ENCODE measurements around the gene ACTL6B. TPM values are rescaled to one million over a fixed set of nuclear protein-coding genes. Genes with fewer than 3 reads are reported as not detected.

Gene ACTL6B
- total and polyA plus RNA-seq, 2 experiments from 2014 or later: not detected

GRCh38 chr7:100623951-100624824 is 32.1 kb downstream of the ACTL6B start:
- Histone ChIP-seq H3K79me2 (no peaks in the 10 kb centered on the region), H3K9me3 (ENCODE audit: low read depth) (no peaks in the 10 kb centered on the region), H2AFZ (no peak overlapping the region), H3K27me3 (no peaks in the 10 kb centered on the region), H3K27ac (no peak overlapping the region), H3K4me1 (ENCODE audit: insufficient read depth) (peaks cover 2% of the 10 kb centered on the region), H3K9me2 (replicated peaks; ENCODE audit: insufficient read depth) (no peaks in the 10 kb centered on the region), H3K4me3 (no peak overlapping the region), H3K36me3 (replicated peaks; ENCODE audit: insufficient read depth, low read depth) (no peaks in the 10 kb centered on the region), H3K4me2 (no peak overlapping the region), H4K20me1 (ENCODE audit: insufficient read depth, poor library complexity, severe bottlenecking) (no peaks in the 10 kb centered on the region)
- DNase-seq (ENCODE audit: low spot score): no peak
- WGBS (ENCODE audit: low lambda C conversion rate, missing lambda C conversion rate): 93% methylated on average over 15 of the region's 15 CpGs
- no peak for TF ChIP-seq EZH2 (IDR thresholded peaks at IDR 0.05; ENCODE audit: borderline replicate concordance)
- no peak for TF ChIP-seq CTCF (IDR thresholded peaks at IDR 0.05; ENCODE audit: poor library complexity)
- TF ChIP-seq EZH2phosphoT487 (IDR thresholded peaks at IDR 0.05; ENCODE audit: low read depth, severe bottlenecking, unreplicated experiment): no peak

- no peaks in the 10 kb centered on the region for H3K9me3 ChIP-seq (ENCODE audit: low read depth)
- H2AFZ ChIP-seq: no peak overlapping the region
- TF ChIP-seq CTCF (IDR thresholded peaks at IDR 0.05; ENCODE audit: poor library complexity) (no peak), EZH2phosphoT487 (IDR thresholded peaks at IDR 0.05; ENCODE audit: low read depth, severe bottlenecking, unreplicated experiment) (no peak), EZH2 (IDR thresholded peaks at IDR 0.05; ENCODE audit: borderline replicate concordance) (no peak)
- no peaks in the 10 kb centered on the region for H3K9me2 ChIP-seq (replicated peaks; ENCODE audit: insufficient read depth)
- H3K27me3 ChIP-seq: no peaks in the 10 kb centered on the region
- no peak for DNase-seq (ENCODE audit: low spot score)
- 61% methylated on average over 8 of the region's 8 CpGs for WGBS (ENCODE audit: low lambda C conversion rate, missing lambda C conversion rate)
- no peaks in the 10 kb centered on the region for H3K79me2 ChIP-seq
- H4K20me1 ChIP-seq (ENCODE audit: insufficient read depth, poor library complexity, severe bottlenecking): no peaks in the 10 kb centered on the region
- H3K4me1 ChIP-seq (ENCODE audit: insufficient read depth): no peaks in the 10 kb centered on the region
- H3K36me3 ChIP-seq (replicated peaks; ENCODE audit: insufficient read depth, low read depth): no peaks in the 10 kb centered on the region
- no peak overlapping the region for H3K4me3 ChIP-seq
- H3K4me2 ChIP-seq: no peak overlapping the region
- H3K27ac ChIP-seq: no peak overlapping the region
Measured at GRCh38 chr7:100621554-100621953, 34.7 kb downstream of the ACTL6B start.

GRCh38 chr7:100620804-100621203 is 35.4 kb downstream of the ACTL6B start:
- Histone ChIP-seq H3K9me2 (replicated peaks; ENCODE audit: insufficient read depth) (no peaks in the 10 kb centered on the region), H3K9me3 (ENCODE audit: low read depth) (no peaks in the 10 kb centered on the region), H3K79me2 (no peaks in the 10 kb centered on the region), H2AFZ (no peak overlapping the region), H4K20me1 (ENCODE audit: insufficient read depth, poor library complexity, severe bottlenecking) (no peaks in the 10 kb centered on the region), H3K27ac (no peak overlapping the region), H3K4me2 (no peak overlapping the region), H3K4me3 (no peak overlapping the region), H3K36me3 (replicated peaks; ENCODE audit: insufficient read depth, low read depth) (no peaks in the 10 kb centered on the region), H3K4me1 (ENCODE audit: insufficient read depth) (no peaks in the 10 kb centered on the region), H3K27me3 (no peaks in the 10 kb centered on the region)
- DNase-seq (ENCODE audit: low spot score): no peak
- TF ChIP-seq EZH2 (IDR thresholded peaks at IDR 0.05; ENCODE audit: borderline replicate concordance) (no peak), CTCF (IDR thresholded peaks at IDR 0.05; ENCODE audit: poor library complexity) (no peak), EZH2phosphoT487 (IDR thresholded peaks at IDR 0.05; ENCODE audit: low read depth, severe bottlenecking, unreplicated experiment) (no peak)
- WGBS (ENCODE audit: low lambda C conversion rate, missing lambda C conversion rate): 94% methylated on average over 23 of the region's 23 CpGs

All from hepatocyte (in vitro differentiated cells).